ENCODE data around the gene RNLS.

The RNLS gene

GRCh38 chr10:88385601-88386203, 197.4 kb downstream of the RNLS start:
- no peak overlapping the region for H3K4me3 ChIP-seq (ENCODE audit: low read depth, low read length)
- TF ChIP-seq CTCF (IDR thresholded peaks at IDR 0.05; ENCODE audit: low read depth, low read length): no peak

- no peak for TF ChIP-seq CTCF (IDR thresholded peaks at IDR 0.05; ENCODE audit: low read depth, low read length)
Measured at GRCh38 chr10:88383276-88383675, 199.8 kb downstream of the RNLS start.

GRCh38 chr10:88382699-88383098, 200.4 kb downstream of the RNLS start:
- no peak overlapping the region for H3K4me3 ChIP-seq (ENCODE audit: low read depth, low read length)
- no peak for TF ChIP-seq CTCF (IDR thresholded peaks at IDR 0.05; ENCODE audit: low read depth, low read length)

More at GRCh38 chr10:88383276-88383675, 199.8 kb downstream of the RNLS start:
- no peak overlapping the region for H3K4me3 ChIP-seq (ENCODE audit: low read depth, low read length)

GRCh38 chr10:88379575-88379974, 203.5 kb downstream of the RNLS start:
- H3K4me3 ChIP-seq (ENCODE audit: low read depth, low read length): no peak overlapping the region
- TF ChIP-seq CTCF (IDR thresholded peaks at IDR 0.05; ENCODE audit: low read depth, low read length): no peak

GRCh38 chr10:88377510-88377909, 205.6 kb downstream of the RNLS start:
- no peak for TF ChIP-seq CTCF (IDR thresholded peaks at IDR 0.05; ENCODE audit: low read depth, low read length)
- no peak overlapping the region for H3K4me3 ChIP-seq (ENCODE audit: low read depth, low read length)

- no peak for TF ChIP-seq CTCF (IDR thresholded peaks at IDR 0.05; ENCODE audit: low read depth, low read length)
Measured at GRCh38 chr10:88374392-88375175, 208.5 kb downstream of the RNLS start.

GRCh38 chr10:88372881-88373592, 210.1 kb downstream of the RNLS start:
- no peak for TF ChIP-seq CTCF (IDR thresholded peaks at IDR 0.05; ENCODE audit: low read depth, low read length)
- H3K4me3 ChIP-seq (ENCODE audit: low read depth, low read length): no peak overlapping the region

More at GRCh38 chr10:88374392-88375175, 208.5 kb downstream of the RNLS start:
- H3K4me3 ChIP-seq (ENCODE audit: low read depth, low read length): no peak overlapping the region

All from WI38 (cell line).